CD4-positive, alpha-beta T cell treated with Interleukin-15 for 4 hours (primary cell): Measurements from ENCODE around the gene THRAP3.
"Not testable (repeated sequence)": the region's sequence is repeated elsewhere in the genome, so short reads cannot be mapped to it uniquely, and the experiment has no call there.

ENCODE experiments used
- DNase-seq: peaks from one replicate; pipeline ENCODE4 v3.0.0-alpha.2; 2020; ENCODE audit warnings: low spot score

THRAP3 gene

GRCh38 chr1:36207339-36207738 lies 16.9 kb upstream of the THRAP3 start:
- DNase-seq: no peak

GRCh38 chr1:36208978-36209703 lies 15.1 kb upstream of the THRAP3 start:
- no peak for DNase-seq

GRCh38 chr1:36211307-36211706 lies 12.9 kb upstream of the THRAP3 start:
- no peak for DNase-seq

DNA sequence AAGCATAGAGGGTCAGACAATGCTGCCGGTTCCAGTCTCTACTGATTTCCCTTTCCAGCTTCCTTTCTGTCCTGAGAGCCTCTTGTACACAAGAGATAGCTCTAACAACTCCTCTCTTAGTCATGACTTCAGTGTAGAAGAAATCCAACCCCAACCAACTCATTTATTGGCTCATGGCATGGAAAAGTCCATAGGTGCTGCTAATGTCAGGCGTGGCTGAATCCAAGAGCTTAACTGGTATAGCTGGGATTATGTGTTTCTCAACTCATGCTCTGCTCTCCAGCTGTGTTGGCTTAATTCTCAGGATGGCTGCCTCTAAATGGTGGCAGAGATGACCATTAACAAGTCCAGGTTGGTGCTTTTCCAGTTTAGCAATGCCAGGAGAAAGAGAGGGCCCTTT lies 12.4 kb upstream of the THRAP3 start:
- DNase-seq: no peak

GRCh38 chr1:36212782-36213181 lies 11.5 kb upstream of the THRAP3 start:
- no peak for DNase-seq

DNA sequence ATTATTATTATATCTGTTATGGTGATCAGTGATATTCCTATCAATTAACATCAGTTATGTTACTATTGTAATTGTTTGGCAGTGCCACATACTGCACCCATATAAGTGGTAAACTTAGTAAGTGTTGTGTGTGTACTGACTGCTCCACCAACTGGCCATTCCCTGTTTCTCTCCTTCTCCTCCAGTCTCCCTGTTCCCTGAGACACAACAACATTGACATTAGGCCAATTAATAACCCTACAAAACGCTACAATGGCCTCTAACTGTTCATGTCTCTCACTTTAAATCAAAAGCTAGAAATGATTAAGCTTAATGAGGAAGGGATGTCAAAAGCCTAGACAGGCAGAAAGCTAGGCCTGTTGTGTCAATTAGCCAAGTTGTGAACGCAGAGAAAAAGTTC lies 6.6 kb upstream of the THRAP3 start:
- DNase-seq: no peak

DNA sequence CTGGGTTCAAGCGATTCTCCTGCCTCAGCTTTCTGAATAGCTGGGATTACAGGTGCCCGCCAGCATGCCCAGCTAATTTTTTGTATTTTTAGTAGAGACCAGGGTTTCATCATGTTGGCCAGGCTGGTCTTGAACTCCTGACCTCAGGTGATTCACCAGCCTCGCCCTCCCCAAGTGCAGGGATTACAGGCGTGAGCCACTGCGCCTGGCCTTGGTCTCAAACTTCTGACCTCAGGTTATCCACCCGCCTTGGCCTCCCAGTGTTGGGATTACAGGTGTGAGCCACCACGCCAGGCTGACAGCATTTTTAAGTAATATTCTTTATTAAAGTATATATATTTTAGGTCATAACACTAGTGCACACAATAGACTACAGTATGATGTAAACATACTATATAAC lies 2.3 kb upstream of the THRAP3 start:
- DNase-seq: not testable (repeated sequence)

DNA sequence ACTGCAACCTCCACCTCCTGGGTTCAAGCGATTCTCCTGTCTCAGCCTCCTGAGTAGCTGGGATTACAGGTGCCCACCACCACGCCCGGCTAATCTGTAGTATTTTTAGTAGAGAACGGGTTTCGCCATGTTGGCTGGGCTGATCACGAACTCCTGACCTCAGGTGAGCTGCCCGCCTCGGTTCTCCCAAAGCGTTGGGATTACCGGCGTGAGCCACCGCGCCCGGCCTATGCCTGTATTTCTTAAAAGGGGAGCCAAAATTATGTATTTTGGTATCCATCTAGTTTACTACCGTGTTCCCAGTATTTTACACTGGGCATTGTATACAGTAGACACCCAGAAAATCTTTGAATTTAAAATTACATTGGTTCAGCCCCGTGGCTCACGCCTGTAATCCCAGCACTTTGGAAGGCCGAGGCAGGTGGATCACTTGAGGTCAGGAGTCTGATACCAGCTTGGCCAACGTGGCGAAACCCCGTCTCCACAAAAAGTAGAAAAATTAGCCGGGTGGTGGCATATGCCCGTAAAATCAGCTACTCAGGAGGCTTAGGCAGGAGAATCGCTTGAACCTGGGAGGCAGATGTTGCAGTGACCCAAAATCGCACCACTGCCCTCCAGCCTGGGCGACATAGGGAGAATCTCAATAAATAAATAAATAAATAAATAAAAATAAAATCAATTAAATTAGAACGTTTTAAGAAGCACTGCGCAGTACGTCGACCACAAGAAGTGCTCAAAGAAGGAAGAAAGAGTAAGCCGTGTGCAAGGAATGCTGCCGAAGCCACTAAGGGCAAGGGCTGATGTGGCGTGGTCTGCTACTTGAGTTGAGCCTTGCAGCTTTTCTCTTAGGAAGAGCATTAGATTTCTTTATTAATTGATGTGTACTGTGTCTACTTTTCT lies 1.5 kb upstream of the THRAP3 start:
- no peak for DNase-seq

DNA sequence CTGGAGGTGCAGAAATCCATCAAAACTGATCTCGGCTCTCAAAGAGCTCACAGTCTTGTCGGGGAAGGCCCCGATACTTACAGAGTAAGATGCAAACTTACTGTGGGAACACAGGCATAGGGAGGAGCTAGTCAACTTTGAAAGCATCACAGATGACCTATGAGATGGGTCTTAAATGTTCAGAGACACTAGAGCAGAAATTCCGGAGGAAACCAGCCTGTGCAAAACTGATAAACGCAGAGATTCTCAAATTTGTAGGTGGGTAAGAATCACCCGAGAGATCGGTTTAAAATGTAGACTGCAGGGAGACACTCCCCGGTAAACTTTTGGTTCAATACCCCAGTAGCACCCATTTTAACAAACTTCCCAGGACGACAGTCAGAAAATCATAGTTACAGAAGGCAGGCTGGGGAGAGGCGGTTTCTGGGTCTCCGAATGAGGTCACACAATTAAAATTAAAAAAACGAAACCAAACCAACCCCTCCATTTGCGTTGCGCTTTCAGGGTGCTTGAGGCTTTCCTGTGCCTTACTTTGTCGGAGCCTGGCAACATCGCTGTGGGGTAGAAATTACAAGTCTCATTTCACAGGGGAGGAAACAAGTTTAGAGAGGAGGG lies 755 bp upstream of the THRAP3 start:
- DNase-seq: peak; percentile 52

- DNase-seq: no peak
These were observed 467 bp downstream of the THRAP3 start for GRCh38 chr1:36224537-36225282.

GRCh38 chr1:36225283-36225899 lies 1.1 kb downstream of the THRAP3 start:
- DNase-seq: no peak

- DNase-seq: not testable (repeated sequence)
These were observed 6.0 kb downstream of the THRAP3 start for GRCh38 chr1:36230279-36230678.

GRCh38 chr1:36231191-36231590 lies 6.9 kb downstream of the THRAP3 start:
- no peak for DNase-seq

DNA sequence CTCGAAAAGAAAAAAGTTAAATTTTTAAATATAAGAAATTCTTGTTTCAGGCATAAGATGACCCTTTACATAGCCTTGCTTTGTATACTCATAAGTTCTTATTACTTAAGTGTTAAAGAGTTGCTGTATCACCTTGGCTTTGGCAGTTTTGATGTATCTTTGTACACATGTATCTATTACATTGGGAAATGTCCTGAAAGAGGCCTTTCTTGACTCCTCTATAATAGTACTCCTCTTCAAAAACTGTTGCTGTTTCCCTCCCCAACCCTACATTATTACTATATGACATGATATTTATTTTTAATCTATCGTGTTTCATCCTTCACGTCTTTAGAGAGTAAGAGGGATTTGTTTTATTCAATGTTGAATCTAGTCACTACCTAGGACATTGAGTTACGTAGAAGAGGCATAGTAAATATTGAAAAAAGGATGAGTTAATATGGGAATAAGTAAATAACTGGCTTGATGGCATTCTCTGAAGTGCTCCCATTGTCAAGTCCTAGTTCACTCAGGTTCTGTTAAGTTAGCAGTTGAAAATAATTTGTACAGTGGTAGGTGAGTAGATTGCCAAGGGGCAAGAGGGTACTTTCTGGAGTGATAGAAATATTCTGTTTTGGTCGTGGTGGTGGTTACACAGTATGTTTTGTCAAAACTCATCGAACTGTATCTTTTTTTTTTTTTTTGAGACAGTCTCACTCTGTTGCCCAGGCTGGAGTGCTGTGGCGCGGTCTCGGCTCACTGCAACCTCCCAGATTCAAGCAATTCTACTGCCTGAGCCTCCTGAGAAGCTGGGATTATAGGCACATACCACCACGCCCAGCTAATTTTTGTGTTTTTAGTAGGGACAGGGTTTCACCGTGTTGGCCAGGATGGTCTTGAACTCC lies 8.2 kb downstream of the THRAP3 start:
- DNase-seq: no peak

- no peak for DNase-seq
These were observed 12.1 kb downstream of the THRAP3 start for GRCh38 chr1:36236302-36236701.

- no peak for DNase-seq
These were observed 14.2 kb downstream of the THRAP3 start for GRCh38 chr1:36238433-36238832.

DNA sequence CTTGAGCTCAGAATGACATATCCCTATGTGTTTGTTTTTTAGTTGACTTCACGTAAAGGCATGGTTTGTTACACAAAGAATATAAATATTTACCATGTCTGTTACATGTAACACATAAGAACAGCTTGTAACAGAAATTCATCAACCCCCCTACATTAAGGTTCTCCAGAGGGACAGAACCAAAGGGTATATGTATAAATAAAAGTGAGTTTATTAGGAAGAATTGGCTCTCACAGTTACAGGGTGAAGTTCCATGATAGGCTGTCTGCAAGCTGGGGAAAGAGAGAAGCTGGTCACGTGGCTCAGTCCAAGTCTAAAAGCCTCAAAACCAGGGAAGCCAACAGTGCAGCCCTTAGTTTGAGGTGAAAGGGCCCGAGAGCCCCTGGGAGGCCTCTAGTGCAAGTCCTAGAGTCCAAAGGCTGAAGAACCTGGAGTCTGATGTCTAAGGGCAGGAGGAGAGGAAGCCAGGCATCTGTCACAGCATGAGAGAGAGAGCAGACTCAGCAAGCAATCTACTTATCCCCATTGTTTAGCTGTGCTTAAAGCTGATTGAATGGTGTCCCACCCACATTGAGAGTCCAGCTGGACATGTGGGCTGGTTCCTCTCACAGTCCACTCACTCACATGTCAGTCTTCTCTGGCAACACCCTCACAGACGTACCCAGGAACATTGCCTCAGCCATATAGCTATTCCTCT lies 15.8 kb downstream of the THRAP3 start:
- no peak for DNase-seq

DNA sequence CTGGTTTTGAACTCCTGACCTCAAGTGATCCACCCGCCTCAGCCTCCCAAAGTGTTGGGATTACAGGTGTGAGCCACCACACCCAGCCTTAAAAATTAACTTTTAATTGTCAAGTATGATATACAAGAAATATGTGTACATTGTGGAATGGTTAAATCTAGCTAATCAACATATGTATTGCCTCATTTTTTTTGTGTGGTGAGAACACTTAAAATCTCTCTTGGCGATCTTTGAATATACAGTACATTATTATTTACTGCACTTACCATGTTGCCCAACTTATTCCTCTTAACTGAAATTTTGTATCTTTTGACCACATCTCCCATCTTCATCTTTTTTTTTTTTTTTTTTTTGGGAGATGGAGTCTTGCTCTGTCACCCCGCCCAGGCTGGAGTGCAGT lies 23.3 kb downstream of the THRAP3 start:
- no peak for DNase-seq

DNA sequence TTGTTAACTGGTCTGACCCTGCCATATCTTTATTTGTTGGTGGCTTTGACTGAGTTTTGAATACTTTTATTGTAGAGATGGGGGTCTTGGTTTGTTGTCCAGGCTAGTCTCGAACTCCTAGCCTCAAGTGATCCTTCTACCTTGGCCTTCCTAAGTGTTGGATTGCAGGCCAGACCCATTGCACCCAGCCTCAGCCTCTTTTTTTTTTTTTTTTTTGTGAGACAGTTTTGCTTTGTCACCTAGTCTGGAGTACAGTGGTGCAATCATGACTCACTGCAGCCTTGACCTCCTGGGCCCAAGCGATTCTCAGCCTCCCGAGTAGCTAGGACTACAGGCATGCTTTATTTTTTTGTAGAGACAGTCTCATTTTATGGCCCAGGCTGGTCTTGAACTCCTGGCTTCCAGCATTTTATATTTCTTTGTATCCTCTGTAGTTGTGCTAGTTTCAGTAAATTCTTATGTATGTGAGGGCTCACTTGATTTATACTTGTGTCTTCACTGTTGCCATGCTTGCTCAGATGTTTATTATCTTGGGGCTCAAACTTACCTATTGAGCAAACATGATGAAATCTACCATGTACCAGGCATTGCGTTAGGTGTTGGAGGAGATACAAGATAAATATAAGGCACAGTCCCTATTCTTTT lies 24.1 kb downstream of the THRAP3 start:
- no peak for DNase-seq
